SK-N-SH treated with all-trans-retinoic acid at 6 μM for 48 hours (cell line): ENCODE results near the gene RBM23.

Source experiments
- BACH2 ChIP-seq: fragments of 250-450 bp; sonication (Bioruptor Pico); IDR thresholded peaks from 2 replicates; pipeline ENCODE4 v1.9.0; 2021; ENCODE audit warnings: mild to moderate bottlenecking, borderline replicate concordance
- CSDC2 ChIP-seq: fragments of 250-450 bp; sonication (Bioruptor Pico); IDR thresholded peaks from 2 replicates; pipeline ENCODE4 v1.5.0; 2020; ENCODE audit warnings: mild to moderate bottlenecking, moderate library complexity
- GLIS3 ChIP-seq: fragments of 250-450 bp; sonication (Bioruptor Pico); IDR thresholded peaks from 2 replicates; pipeline ENCODE4 v1.5.0; 2020; ENCODE audit warnings: mild to moderate bottlenecking, moderate library complexity
- OSR1 ChIP-seq: fragments of 250-450 bp; sonication (Bioruptor Pico); IDR thresholded peaks from 2 replicates; pipeline ENCODE4 v1.8.0; 2022; ENCODE audit warnings: moderate library complexity, mild to moderate bottlenecking, inconsistent platforms
- PATZ1 ChIP-seq: fragments of 250-450 bp; sonication (Bioruptor Pico); IDR thresholded peaks from 2 replicates; pipeline ENCODE4 v1.8.0; 2020; ENCODE audit warnings: mild to moderate bottlenecking, moderate library complexity, borderline replicate concordance
- POU6F1 ChIP-seq: fragments of 250-450 bp; sonication (Bioruptor Pico); IDR thresholded peaks from 2 replicates; pipeline ENCODE4 v1.8.0; 2021; ENCODE audit warnings: low read depth, mild to moderate bottlenecking, moderate library complexity, borderline replicate concordance
- RARB ChIP-seq: fragments of 250-450 bp; sonication (Bioruptor Pico); IDR thresholded peaks from 2 replicates; pipeline ENCODE4 v1.8.0; 2021; ENCODE audit warnings: mild to moderate bottlenecking, moderate library complexity
- ZFP30 ChIP-seq: fragments of 450-650 bp; formaldehyde crosslinking; IDR thresholded peaks from 2 replicates; pipeline ENCODE4 v1.5.0; 2022; ENCODE audit warnings: mild to moderate bottlenecking, moderate library complexity
- ZNF565 ChIP-seq: fragments of 450-650 bp; formaldehyde crosslinking; conservative IDR thresholded peaks from 2 replicates; pipeline ENCODE4 v1.5.0; 2020; ENCODE audit warnings: low read depth, mild to moderate bottlenecking, moderate library complexity
- ZNF8 ChIP-seq: fragments of 450-650 bp; formaldehyde crosslinking; IDR thresholded peaks from 2 replicates; pipeline ENCODE4 v1.5.0; 2020; ENCODE audit warnings: mild to moderate bottlenecking, moderate library complexity

GRCh38 chr14:22856428-22856827 is 62.5 kb downstream of the RBM23 start:
- no peak for TF ChIP-seq OSR1 (CRISPR knock-in tag)
- TF ChIP-seq PATZ1 (CRISPR knock-in tag), result no peak
- TF ChIP-seq CSDC2 (CRISPR knock-in tag), result no peak
- TF ChIP-seq ZFP30 (CRISPR knock-in tag), result no peak
- no peak for TF ChIP-seq BACH2
- TF ChIP-seq POU6F1 (CRISPR knock-in tag), result no peak
- TF ChIP-seq RARB (CRISPR knock-in tag), result no peak
- TF ChIP-seq ZNF8 (CRISPR knock-in tag), result no peak
- TF ChIP-seq GLIS3, result no peak
- no peak for TF ChIP-seq ZNF565 (CRISPR knock-in tag)
